GM19467 (cell line): ENCODE data around the gene GH1.
"Not testable (repeated sequence)": the region's sequence is repeated elsewhere in the genome, so short reads cannot be mapped to it uniquely, and the experiment has no call there.

Experiments used
- ATAC-seq: cut with Tn5 transposase; IDR thresholded peaks from one replicate; pipeline ENCODE4 v1.9.1; 2021; ENCODE audit warnings: mild to moderate bottlenecking, moderate library complexity; ENCODE audit not compliant: unreplicated experiment

Gene GH1

GRCh38 chr17:63869491-63870291 is 48.9 kb downstream of the GH1 start:
- ATAC-seq = not testable (repeated sequence)
